IMR-90 (cell line): Measurements from ENCODE around the gene TULP4. TPM values are rescaled to one million over a fixed set of nuclear protein-coding genes. Genes with fewer than 3 reads are reported as not detected.
"Not testable (repeated sequence)": the region's sequence is repeated elsewhere in the genome, so short reads cannot be mapped to it uniquely, and the experiment has no call there.

Experiments used
- ATAC-seq: fragments of 200-7000 bp; cut with Tn5 transposase; 2 replicates; pipeline ENCODE4 v1.9.1; 2020; ENCODE audit warnings: low read depth, mild to moderate bottlenecking, moderate library complexity
- BruUV-seq: library from RNA; stranded (reverse); fragments of 400-500 nt; replicated peaks from 2 replicates; lab custom pipeline; 2021; lab: Mats Ljungman, UMichigan
- CTCF ChIA-PET: fragments of 300-600 bp; formaldehyde crosslinking; extraction: SDS; loops from one replicate; lab custom pipeline; 2021; ENCODE audit warnings: antibody characterized with exemption; lab: Yijun Ruan, JAX
- POLR2A ChIA-PET: fragments of 300-600 bp; sonication (Branson Sonifier 250); formaldehyde crosslinking; loops from one replicate; lab custom pipeline; 2022; ENCODE audit warnings: antibody characterized with exemption; ENCODE audit not compliant: unreplicated experiment; lab: Charles Lee
- DNase-seq: peaks from one replicate; pipeline ENCODE4 v3.0.0; 2013
- H2AFZ ChIP-seq: replicated peaks from 2 replicates; pipeline ENCODE3; 2013; ENCODE audit warnings: low read length, mild to moderate bottlenecking; ENCODE audit not compliant: poor library complexity
- H2AK5ac ChIP-seq: 2 replicates; pipeline ENCODE4 v1.6.1; 2013; ENCODE audit warnings: low read depth, low read length, inconsistent platforms
- H2AK9ac ChIP-seq: replicated peaks from 2 replicates; pipeline ENCODE3; 2013; ENCODE audit warnings: mild to moderate bottlenecking, low read depth, low read length, moderate library complexity; ENCODE audit not compliant: poor library complexity
- H2BK120ac ChIP-seq: 2 replicates; pipeline ENCODE4 v1.6.1; 2013; ENCODE audit warnings: low read depth, low read length, inconsistent platforms
- H2BK15ac ChIP-seq: 3 replicates; pipeline ENCODE4 v1.6.1; 2013; ENCODE audit warnings: low read depth, low read length, inconsistent platforms
- H2BK20ac ChIP-seq: 2 replicates; pipeline ENCODE4 v1.6.1; 2013; ENCODE audit warnings: low read depth, mild to moderate bottlenecking, inconsistent platforms, low read length, moderate library complexity
- H2BK5ac ChIP-seq: 2 replicates; pipeline ENCODE4 v1.6.1; 2013; ENCODE audit warnings: mild to moderate bottlenecking, low read depth, low read length, inconsistent platforms; ENCODE audit not compliant: poor library complexity, severe bottlenecking
- H3K14ac ChIP-seq: replicated peaks from 2 replicates; pipeline ENCODE4 v1.6.1; 2013; ENCODE audit warnings: low read depth, low read length, inconsistent platforms
- H3K18ac ChIP-seq: 2 replicates; pipeline ENCODE4 v1.6.1; 2013; ENCODE audit warnings: low read depth, low read length, control low read depth
- H3K23ac ChIP-seq: 2 replicates; pipeline ENCODE4 v1.6.1; 2013; ENCODE audit warnings: low read depth, low read length, inconsistent platforms
- H3K27ac ChIP-seq: 2 replicates; pipeline ENCODE4 v1.5.1; 2013; ENCODE audit warnings: mild to moderate bottlenecking, control low read depth, low read length; ENCODE audit not compliant: insufficient read depth
- H3K27me3 ChIP-seq: 2 replicates; pipeline ENCODE4 v1.6.1; 2013; ENCODE audit warnings: low read length; ENCODE audit not compliant: control insufficient read depth, insufficient read depth
- H3K36me3 ChIP-seq: 2 replicates; pipeline ENCODE4 v1.6.1; 2013; ENCODE audit warnings: low read length, mixed read lengths; ENCODE audit not compliant: control insufficient read depth, insufficient read depth
- H3K4ac ChIP-seq: 2 replicates; pipeline ENCODE4 v1.6.1; 2013; ENCODE audit warnings: low read depth, low read length, inconsistent platforms
- H3K4me1 ChIP-seq: 2 replicates; pipeline ENCODE4 v1.6.1; 2013; ENCODE audit warnings: low read length, mixed read lengths; ENCODE audit not compliant: control insufficient read depth, insufficient read depth
- H3K4me2 ChIP-seq: 2 replicates; pipeline ENCODE4 v1.6.1; 2013; ENCODE audit warnings: low read depth, mild to moderate bottlenecking, control low read depth, low read length, moderate library complexity
- H3K4me3 ChIP-seq: 2 replicates; pipeline ENCODE4 v1.5.1; 2013; ENCODE audit warnings: low read depth, mild to moderate bottlenecking, control low read depth, low read length, moderate library complexity; ENCODE audit not compliant: insufficient read depth
- H3K56ac ChIP-seq: 2 replicates; pipeline ENCODE4 v1.6.1; 2013; ENCODE audit warnings: low read length, inconsistent platforms; ENCODE audit not compliant: insufficient read depth; ENCODE audit errors: extremely low read depth
- H3K79me1 ChIP-seq, 2 experiments: 2 replicates each; pipeline ENCODE4 v1.6.1; 2013; ENCODE audit warnings: low read length in 2 of 2, inconsistent platforms in 1 of 2, low read depth in 1 of 2
- H3K9ac ChIP-seq: 2 replicates; pipeline ENCODE4 v1.6.1; 2013; ENCODE audit warnings: low read depth, low read length, control low read depth
- H3K9me1 ChIP-seq: 2 replicates; pipeline ENCODE4 v1.6.1; 2013; ENCODE audit warnings: low read length, inconsistent platforms; ENCODE audit not compliant: insufficient read depth
- H3K9me3 ChIP-seq: 2 replicates; pipeline ENCODE4 v1.6.1; 2013; ENCODE audit warnings: low read length; ENCODE audit not compliant: control insufficient read depth, insufficient read depth
- H4K20me1 ChIP-seq: 2 replicates; pipeline ENCODE4 v1.6.1; 2013; ENCODE audit warnings: low read length, inconsistent platforms; ENCODE audit not compliant: insufficient read depth
- H4K5ac ChIP-seq: 2 replicates; pipeline ENCODE4 v1.6.1; 2013; ENCODE audit warnings: mild to moderate bottlenecking, low read depth, low read length, control low read depth
- H4K8ac ChIP-seq, 2 experiments: 2 replicates each; pipeline ENCODE4 v1.6.1; 2013; ENCODE audit warnings: low read depth in 2 of 2, low read length in 2 of 2, control low read depth in 1 of 2, inconsistent platforms in 1 of 2
- H4K91ac ChIP-seq: 2 replicates; pipeline ENCODE4 v1.6.1; 2013; ENCODE audit warnings: low read depth, low read length, inconsistent platforms; ENCODE audit not compliant: insufficient read depth
- WGBS, 2 experiments: methylation state at CpG; one replicate each; pipeline versions ENCODE4 v1.1.5 to v1.1.7; 2013; ENCODE audit warnings: missing lambda C conversion rate in 2 of 2; ENCODE audit not compliant: insufficient read length in 1 of 2; ENCODE audit errors: extremely low coverage in 2 of 2; 5-methylcytosine and 5-hydroxymethylcytosine counted together
- dilution Hi-C: fragments of 300-500 bp; cut with HindIII; formaldehyde crosslinking; loops from one replicate; pipeline ENCODE4 v1.14.3; 2018; ENCODE audit warnings: low sequenced_read_pairs; ENCODE audit not compliant: unreplicated experiment
- in situ Hi-C: fragments of 300-500 bp; cut with MboI; formaldehyde crosslinking; loops from 3 replicates; pipeline ENCODE4 v1.14.3; 2019; ENCODE audit warnings: low sequenced_read_pairs, inconsistent platforms, mixed read lengths
- intact Hi-C: fragments of 100-400 bp; cut with micrococcal nuclease; formaldehyde crosslinking; loops from 2 replicates; pipeline ENCODE4 v1.10.0; 2022
- polyA plus RNA-seq, 3 experiments: library from polyadenylated mRNA; depleted of rRNA; stranded (reverse); fragments of >200 nt; gene quantifications; 2 replicates each; pipeline ENCODE4 v1.2.3, GENCODE V29; 2012; ENCODE audit warnings: low replicate concordance in 1 of 3
- total RNA-seq: library from RNA; depleted of rRNA; stranded (reverse); fragments of >200 nt; gene quantifications from 2 replicates; pipeline ENCODE4 v1.2.3, GENCODE V29; 2012

TULP4 gene
- total and polyA plus RNA-seq, 2 of the 4 experiments (the other 2 are of a cell fraction): 8.1 to 30.6 TPM

- H3K79me1 ChIP-seq: peaks cover 5 to 18% of the 10 kb centered on the region in 2 experiments; a peak in 2 of 4 replicates
These were observed 165.5 kb downstream of the TULP4 start for GRCh38 chr6:158477722-158478121.

More at GRCh38 chr6:158477722-158478121, 165.5 kb downstream of the TULP4 start:
- H3K14ac ChIP-seq, H4K8ac ChIP-seq, H3K18ac ChIP-seq, ATAC-seq, H3K56ac ChIP-seq, intact Hi-C loops, H3K9ac ChIP-seq, DNase-seq, H4K5ac ChIP-seq, dilution Hi-C loops, H3K4me2 ChIP-seq, H3K23ac ChIP-seq, in situ Hi-C loops, H2BK15ac ChIP-seq, H4K20me1 ChIP-seq, H3K4ac ChIP-seq, H3K27me3 ChIP-seq, H2AK5ac ChIP-seq, H3K9me3 ChIP-seq, H3K4me3 ChIP-seq, CTCF ChIA-PET, BruUV-seq, H3K27ac ChIP-seq, H2AFZ ChIP-seq, H2BK20ac ChIP-seq, H2AK9ac ChIP-seq, H2BK120ac ChIP-seq, POLR2A ChIA-PET, H4K91ac ChIP-seq, H2BK5ac ChIP-seq: not testable (repeated sequence)
- no CpG with 5 or more reads among the region's 4 CpGs for WGBS, 2 experiments
- H3K36me3 ChIP-seq: peaks cover 13% of the 10 kb centered on the region; the same call in 1 of the 2 replicates
- H3K4me1 ChIP-seq: peaks cover 18% of the 10 kb centered on the region
- H3K9me1 ChIP-seq: peaks cover 27% of the 10 kb centered on the region
